Lower lobe of right lung (tissue), 2 donors: ENCODE results near the gene FAR2. TPM values are rescaled to one million over a fixed set of nuclear protein-coding genes. Genes with fewer than 3 reads are reported as not detected.
"Not testable (repeated sequence)": the region's sequence is repeated elsewhere in the genome, so short reads cannot be mapped to it uniquely, and the experiment has no call there.

Source experiments
- ATAC-seq, 2 donors: fragments of 200-7000 bp; cut with Tn5 transposase; one replicate each; pipeline ENCODE4 v1.9.1; 2020 to 2022; ENCODE audit warnings: mild to moderate bottlenecking in 2 of 2, moderate library complexity in 2 of 2
- DNase-seq: peaks from one replicate; pipeline ENCODE4 v3.0.0-alpha.2; 2020
- H3K27ac ChIP-seq: fragments of 200-600 bp; one replicate; pipeline ENCODE4 v1.8.0; 2022
- H3K27me3 ChIP-seq: fragments of 200-600 bp; one replicate; pipeline ENCODE4 v1.8.0; 2022; ENCODE audit warnings: low read depth
- H3K36me3 ChIP-seq: fragments of 200-600 bp; one replicate; pipeline ENCODE4 v1.8.0; 2022; ENCODE audit warnings: mild to moderate bottlenecking
- H3K4me1 ChIP-seq: fragments of 200-600 bp; one replicate; pipeline ENCODE4 v1.8.0; 2022
- H3K4me3 ChIP-seq: fragments of 200-600 bp; one replicate; pipeline ENCODE4 v1.8.0; 2022; ENCODE audit warnings: mild to moderate bottlenecking
- H3K9me3 ChIP-seq: fragments of 200-600 bp; one replicate; pipeline ENCODE4 v1.8.0; 2022
- intact Hi-C: fragments of 100-400 bp; cut with DNase I; formaldehyde crosslinking; loops from one replicate; pipeline ENCODE4 v1.11.0; 2022
- total RNA-seq: library from RNA; stranded (reverse); fragmentation: NEBNext Ultra II Directional; extraction: Animal tissue kit (Norgen Biotek cat#: 25700); gene quantifications from one replicate; pipeline ENCODE4 v1.2.1, GENCODE V29; 2021
- TF ChIP-seq, protein P1 (sequence below): fragments of 200-600 bp; IDR thresholded peaks from one replicate; pipeline ENCODE4 v1.8.0; 2022; ENCODE audit warnings: antibody characterized with exemption, mild to moderate bottlenecking
- donor health status: DM: no; HTN: yes; CAD: no; lungs with severe emphysema.

Gene FAR2
- total RNA-seq, 1 donor from 2014 or later: 23.7 TPM

DNA sequence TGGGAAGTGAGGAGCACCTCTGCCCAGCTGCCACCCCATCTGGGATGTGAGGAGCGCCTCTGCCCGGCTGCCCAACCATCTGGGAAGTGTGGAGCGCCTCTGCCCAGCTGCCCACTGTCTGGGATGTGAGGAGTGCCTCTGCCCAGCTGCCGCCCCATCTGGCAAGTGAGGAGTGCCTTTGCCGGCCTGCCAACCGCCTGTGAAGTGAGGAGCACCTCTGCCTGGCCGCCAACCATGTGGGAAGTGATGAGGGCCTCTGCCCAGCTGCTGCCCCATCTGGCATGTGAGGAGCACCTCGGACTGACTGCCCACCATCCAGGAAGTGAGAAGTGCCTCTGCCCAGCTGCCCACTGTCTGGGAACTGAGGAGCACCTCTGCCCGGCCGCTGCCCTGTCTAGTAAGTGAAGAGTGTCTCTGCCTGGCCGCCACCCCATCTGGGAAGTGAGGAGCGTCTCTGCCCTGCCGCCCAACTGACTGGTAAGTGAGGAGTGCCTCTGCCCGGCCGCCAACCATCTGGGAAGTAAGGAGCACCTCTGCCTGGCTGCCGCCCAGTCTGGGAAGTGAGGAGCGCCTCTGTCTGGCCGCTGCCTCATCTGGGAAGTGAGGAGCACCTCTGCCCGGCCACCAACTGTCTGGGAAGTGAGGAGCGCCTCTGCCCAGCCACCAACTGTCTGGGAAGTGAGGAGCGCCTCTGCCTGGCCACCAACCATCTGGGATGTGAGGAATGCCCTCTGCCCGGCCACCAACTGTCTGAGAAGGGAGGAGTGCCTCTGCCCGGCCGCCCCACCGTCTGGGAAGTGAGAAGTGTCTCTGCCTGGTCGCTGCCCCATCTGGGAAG is 22.6 kb downstream of the FAR2 start:
- DNase-seq: peak; percentile 41
- intact Hi-C loops: no loop called here
- H3K36me3 ChIP-seq: no peaks in the 10 kb centered on the region
- TF ChIP-seq, protein P1, sequence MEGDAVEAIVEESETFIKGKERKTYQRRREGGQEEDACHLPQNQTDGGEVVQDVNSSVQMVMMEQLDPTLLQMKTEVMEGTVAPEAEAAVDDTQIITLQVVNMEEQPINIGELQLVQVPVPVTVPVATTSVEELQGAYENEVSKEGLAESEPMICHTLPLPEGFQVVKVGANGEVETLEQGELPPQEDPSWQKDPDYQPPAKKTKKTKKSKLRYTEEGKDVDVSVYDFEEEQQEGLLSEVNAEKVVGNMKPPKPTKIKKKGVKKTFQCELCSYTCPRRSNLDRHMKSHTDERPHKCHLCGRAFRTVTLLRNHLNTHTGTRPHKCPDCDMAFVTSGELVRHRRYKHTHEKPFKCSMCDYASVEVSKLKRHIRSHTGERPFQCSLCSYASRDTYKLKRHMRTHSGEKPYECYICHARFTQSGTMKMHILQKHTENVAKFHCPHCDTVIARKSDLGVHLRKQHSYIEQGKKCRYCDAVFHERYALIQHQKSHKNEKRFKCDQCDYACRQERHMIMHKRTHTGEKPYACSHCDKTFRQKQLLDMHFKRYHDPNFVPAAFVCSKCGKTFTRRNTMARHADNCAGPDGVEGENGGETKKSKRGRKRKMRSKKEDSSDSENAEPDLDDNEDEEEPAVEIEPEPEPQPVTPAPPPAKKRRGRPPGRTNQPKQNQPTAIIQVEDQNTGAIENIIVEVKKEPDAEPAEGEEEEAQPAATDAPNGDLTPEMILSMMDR: no peak
- H3K27me3 ChIP-seq: no peaks in the 10 kb centered on the region
- no peak overlapping the region for H3K4me3 ChIP-seq
- ATAC-seq: no peak
- H3K27ac ChIP-seq: no peak overlapping the region
- H3K4me1 ChIP-seq: peaks cover 24% of the 10 kb centered on the region
- H3K9me3 ChIP-seq: no peaks in the 10 kb centered on the region

DNA sequence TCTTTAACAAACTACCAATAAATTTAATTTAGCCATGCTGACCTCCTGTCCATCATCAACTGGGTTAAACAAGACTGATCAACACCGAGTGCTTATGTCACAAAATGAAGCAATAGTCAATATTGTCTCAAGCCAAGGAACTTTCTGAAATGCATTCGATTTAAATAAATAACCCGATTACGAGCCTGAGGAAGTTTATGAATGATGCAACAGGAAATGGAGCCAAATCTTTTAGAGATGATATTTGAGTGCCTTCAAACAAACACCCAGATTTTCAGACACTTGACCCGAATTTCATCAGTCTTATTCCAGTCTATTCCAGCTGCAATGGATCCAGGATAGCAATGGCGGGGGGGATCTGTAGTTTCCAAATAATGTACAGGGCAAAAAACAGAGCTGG is 27.9 kb downstream of the FAR2 start:
- ATAC-seq: no peak
- intact Hi-C loops: no loop called here
- Histone ChIP-seq H3K36me3 (no peaks in the 10 kb centered on the region), H3K4me3 (no peak overlapping the region), H3K27me3 (no peaks in the 10 kb centered on the region), H3K9me3 (no peaks in the 10 kb centered on the region), H3K27ac (no peak overlapping the region), H3K4me1 (peaks cover 6% of the 10 kb centered on the region)
- no peak for DNase-seq
- TF ChIP-seq, protein P1: no peak

DNA sequence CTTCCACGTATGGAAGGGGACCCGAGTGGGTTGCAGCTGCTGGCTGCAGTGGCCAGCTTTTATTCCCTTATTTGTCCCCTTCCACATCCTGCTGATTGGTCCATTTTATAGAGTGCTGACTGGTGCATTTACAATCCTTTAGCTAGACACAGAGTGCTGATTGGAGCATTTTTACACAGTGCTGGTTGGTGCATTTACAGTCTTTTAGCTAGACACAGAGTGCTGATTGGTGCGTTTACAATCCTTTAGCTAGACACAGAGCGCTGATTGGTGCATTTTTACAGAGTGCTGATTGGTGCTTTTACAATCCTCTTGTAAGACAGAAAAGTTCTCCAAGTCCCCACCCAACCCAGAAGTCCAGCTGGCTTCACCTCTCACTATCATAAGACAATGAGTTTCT is 33.2 kb downstream of the FAR2 start:
- H3K27me3 ChIP-seq, H3K9me3 ChIP-seq, DNase-seq, intact Hi-C loops, H3K36me3 ChIP-seq, H3K4me3 ChIP-seq, H3K4me1 ChIP-seq, ATAC-seq, H3K27ac ChIP-seq: not testable (repeated sequence)

GRCh38 chr12:29187756-29188155 is 38.7 kb downstream of the FAR2 start:
- no peaks in the 10 kb centered on the region for H3K36me3 ChIP-seq
- no peaks in the 10 kb centered on the region for H3K27me3 ChIP-seq
- no peak overlapping the region for H3K27ac ChIP-seq
- ATAC-seq (no peak), DNase-seq (no peak)
- H3K9me3 ChIP-seq: no peaks in the 10 kb centered on the region
- no peaks in the 10 kb centered on the region for H3K4me1 ChIP-seq
- intact Hi-C loops: no loop called here
- TF ChIP-seq, protein P1: no peak
- no peak overlapping the region for H3K4me3 ChIP-seq

- Histone ChIP-seq H3K9me3 (no peaks in the 10 kb centered on the region), H3K4me3 (no peak overlapping the region), H3K27me3 (no peaks in the 10 kb centered on the region), H3K27ac (no peak overlapping the region), H3K36me3 (no peaks in the 10 kb centered on the region), H3K4me1 (no peaks in the 10 kb centered on the region)
- TF ChIP-seq, protein P1: no peak
- no peak for ATAC-seq
- intact Hi-C loops: no loop called here
- DNase-seq: no peak
These were observed 42.3 kb downstream of the FAR2 start for GRCh38 chr12:29191267-29191850.

GRCh38 chr12:29198901-29199300 is 49.8 kb downstream of the FAR2 start:
- no peaks in the 10 kb centered on the region for H3K9me3 ChIP-seq
- intact Hi-C loops: no loop called here
- no peak overlapping the region for H3K4me3 ChIP-seq
- ATAC-seq (no peak), DNase-seq (no peak)
- no peaks in the 10 kb centered on the region for H3K36me3 ChIP-seq
- H3K27me3 ChIP-seq: no peaks in the 10 kb centered on the region
- TF ChIP-seq, protein P1: no peak
- no peaks in the 10 kb centered on the region for H3K4me1 ChIP-seq
- H3K27ac ChIP-seq: no peak overlapping the region
